Panc1 (cell line): ENCODE data around the gene TOMM40.

Experiments used
- CTCF ChIP-seq: fragments of 450-650 bp; IDR thresholded peaks from 2 replicates; pipeline ENCODE4 v1.5.1; 2017; ENCODE audit warnings: mild to moderate bottlenecking
- POLR2AphosphoS5 ChIP-seq: IDR thresholded peaks from 2 replicates; pipeline ENCODE4 v1.6.1; 2012; ENCODE audit warnings: mild to moderate bottlenecking, low read depth, low read length, moderate library complexity
- REST ChIP-seq, 2 experiments: IDR thresholded peaks; 2 replicates each; pipeline ENCODE4 v1.6.1; 2011 to 2012; ENCODE audit warnings: low read depth in 2 of 2, control low read depth in 1 of 2, low read length in 1 of 2, mild to moderate bottlenecking in 1 of 2, moderate library complexity in 1 of 2; ENCODE audit not compliant: insufficient read depth in 1 of 2
- SIN3A ChIP-seq: IDR thresholded peaks from 2 replicates; pipeline ENCODE4 v1.6.1; 2012; ENCODE audit warnings: low read depth, mild to moderate bottlenecking, low read length, moderate library complexity, borderline replicate concordance; ENCODE audit not compliant: insufficient read depth
- TCF7L2 ChIP-seq: IDR thresholded peaks from 2 replicates; pipeline ENCODE4 v1.6.1; 2011; ENCODE audit warnings: mild to moderate bottlenecking, low read depth, low read length, inconsistent platforms

GRCh38 chr19:44903216-44903601 lies 12.2 kb downstream of the TOMM40 start:
- TF ChIP-seq CTCF (no peak), POLR2AphosphoS5 (no peak), REST (IDR thresholded peaks at IDR 0.05; ENCODE audit: insufficient read depth in 1 of 2, low read depth in 2 of 2, low read length in 1 of 2) (no peak), TCF7L2 (no peak), SIN3A (no peak)
